H1 (cell line): ENCODE results near the gene CAD. TPM values are rescaled to one million over a fixed set of nuclear protein-coding genes. Genes with fewer than 3 reads are reported as not detected.

ENCODE experiments used
- CTCF ChIA-PET: fragments of 300-600 bp; sonication (Branson Sonifier 250); formaldehyde crosslinking; loops from one replicate; lab custom pipeline; 2021; ENCODE audit not compliant: partially characterized antibody; lab: Charles Lee
- POLR2A ChIA-PET: fragments of 300-600 bp; sonication (Branson Sonifier 250); formaldehyde crosslinking; loops from one replicate; lab custom pipeline; 2021; ENCODE audit warnings: inconsistent platforms; ENCODE audit not compliant: partially characterized antibody; lab: Charles Lee
- DNase-seq, 2 experiments: peaks; one replicate each; pipeline versions ENCODE4 v3.0.0 to v3.0.0-alpha.2; 2010 to 2022; ENCODE audit warnings: low spot score in 2 of 2, low read depth in 1 of 2, mixed read lengths in 1 of 2
- FAIRE-seq: peaks from 2 replicates; lab custom pipeline; 2011; peaks lifted over from hg19 to GRCh38; lab: Jason Lieb, UNC
- H2AFZ ChIP-seq: 2 replicates; pipeline ENCODE4 v1.8.1; 2012; ENCODE audit warnings: low read length, inconsistent platforms
- H2AK5ac ChIP-seq: 2 replicates; pipeline ENCODE4 v1.6.1; 2013; ENCODE audit warnings: low read depth, low read length
- H2BK120ac ChIP-seq: replicated peaks from 2 replicates; pipeline ENCODE3; 2013; ENCODE audit warnings: low read depth, low read length, inconsistent platforms
- H2BK12ac ChIP-seq: 2 replicates; pipeline ENCODE4 v1.6.1; 2013; ENCODE audit warnings: low read depth, low read length
- H2BK15ac ChIP-seq: 2 replicates; pipeline ENCODE4 v1.6.1; 2013; ENCODE audit warnings: low read length
- H2BK20ac ChIP-seq: 2 replicates; pipeline ENCODE4 v1.6.1; 2013; ENCODE audit warnings: low read length
- H2BK5ac ChIP-seq: 2 replicates; pipeline ENCODE4 v1.6.1; 2013; ENCODE audit warnings: low read depth, low read length
- H3K14ac ChIP-seq: 2 replicates; pipeline ENCODE4 v1.6.1; 2013; ENCODE audit warnings: inconsistent platforms; ENCODE audit not compliant: insufficient read length
- H3K18ac ChIP-seq: 2 replicates; pipeline ENCODE4 v1.6.1; 2013; ENCODE audit warnings: low read length; ENCODE audit errors: extremely low read depth
- H3K23ac ChIP-seq: 2 replicates; pipeline ENCODE4 v1.6.1; 2013; ENCODE audit warnings: inconsistent platforms; ENCODE audit not compliant: insufficient read length
- H3K23me2 ChIP-seq: 2 replicates; pipeline ENCODE4 v1.6.1; 2013; ENCODE audit warnings: low read depth, low read length
- H3K27ac ChIP-seq: 2 replicates; pipeline ENCODE4 v1.6.1; 2011; ENCODE audit warnings: low read depth, low read length, inconsistent platforms
- H3K27me3 ChIP-seq, 4 experiments: replicated peaks in 1 of 4; 1 replicate in 1 of 4; 2 replicates in 3 of 4; pipeline versions ENCODE4 v1.6.1 to v1.8.1; 2011 to 2013; ENCODE audit warnings: low read length in 3 of 4, mild to moderate bottlenecking in 3 of 4, inconsistent platforms in 2 of 4, mixed read lengths in 2 of 4, moderate library complexity in 1 of 4; ENCODE audit not compliant: control insufficient read depth in 3 of 4, insufficient read depth in 3 of 4; ENCODE audit errors: extremely low read depth in 1 of 4
- H3K36me3 ChIP-seq, 4 experiments: 2 replicates each; pipeline versions ENCODE4 v1.6.1 to v1.8.1; 2011 to 2013; ENCODE audit warnings: mild to moderate bottlenecking in 4 of 4, low read length in 3 of 4, moderate library complexity in 2 of 4, control low read depth in 1 of 4, inconsistent platforms in 1 of 4; ENCODE audit not compliant: insufficient read depth in 4 of 4, control insufficient read depth in 2 of 4
- H3K4ac ChIP-seq: replicated peaks from 2 replicates; pipeline ENCODE3; 2013; ENCODE audit warnings: low read length, low read depth, mixed read lengths, inconsistent platforms; ENCODE audit not compliant: insufficient read length
- H3K4me1 ChIP-seq, 4 experiments: replicated peaks in 1 of 4; 1 replicate in 1 of 4; 2 replicates in 3 of 4; pipeline versions ENCODE4 v1.6.1 to v1.8.1; 2011 to 2013; ENCODE audit warnings: low read length in 3 of 4, inconsistent platforms in 2 of 4, mixed read lengths in 1 of 4; ENCODE audit not compliant: insufficient read depth in 4 of 4, control insufficient read depth in 3 of 4
- H3K4me2 ChIP-seq, 2 experiments: 2 replicates each; pipeline versions ENCODE4 v1.6.1 to v1.8.1; 2011 to 2013; ENCODE audit warnings: low read depth in 2 of 2, low read length in 2 of 2, control low read depth in 1 of 2, inconsistent platforms in 1 of 2, mild to moderate bottlenecking in 1 of 2; ENCODE audit not compliant: insufficient read depth in 1 of 2
- H3K4me3 ChIP-seq, 4 experiments: fragments of 200-600, 300-600 bp in 1 of 4; sonication (generic), shearing (Covaris generic), sonication (Bioruptor Twin) in 1 of 4; 2 replicates each; pipeline versions ENCODE4 v1.5.1 to v1.8.1; 2011 to 2016; ENCODE audit warnings: low read length in 4 of 4, low read depth in 3 of 4, control low read depth in 2 of 4, inconsistent platforms in 2 of 4, mild to moderate bottlenecking in 2 of 4, mixed read lengths in 1 of 4, moderate library complexity in 1 of 4; ENCODE audit not compliant: insufficient read depth in 2 of 4; ENCODE audit errors: extremely low read depth in 1 of 4
- H3K56ac ChIP-seq: replicated peaks from 2 replicates; pipeline ENCODE3; 2013; ENCODE audit warnings: low read depth, mild to moderate bottlenecking, mixed read lengths, low read length, inconsistent platforms; ENCODE audit not compliant: insufficient read length
- H3K79me1 ChIP-seq: 2 replicates; pipeline ENCODE4 v1.6.1; 2013; ENCODE audit warnings: low read depth, low read length, control low read depth
- H3K79me2 ChIP-seq, 2 experiments: 2 replicates each; pipeline versions ENCODE4 v1.6.1 to v1.8.1; 2012 to 2013; ENCODE audit warnings: low read length in 2 of 2, mild to moderate bottlenecking in 2 of 2, inconsistent platforms in 1 of 2; ENCODE audit not compliant: insufficient read depth in 2 of 2, control insufficient read depth in 1 of 2
- H3K9ac ChIP-seq, 4 experiments: replicated peaks in 1 of 4; 1 replicate in 1 of 4; 2 replicates in 3 of 4; pipeline versions ENCODE4 v1.6.1 to v1.8.1; 2011 to 2013; ENCODE audit warnings: low read depth in 3 of 4, low read length in 3 of 4, control low read depth in 2 of 4, mild to moderate bottlenecking in 2 of 4, moderate library complexity in 2 of 4, inconsistent platforms in 1 of 4; ENCODE audit errors: extremely low read depth in 1 of 4
- H3K9me3 ChIP-seq, 2 experiments: 2 replicates each; pipeline versions ENCODE4 v1.6.1 to v1.8.1; 2012 to 2013; ENCODE audit warnings: mild to moderate bottlenecking in 2 of 2, moderate library complexity in 2 of 2, control low read depth in 1 of 2, inconsistent platforms in 1 of 2, low read depth in 1 of 2, low read length in 1 of 2, mixed read lengths in 1 of 2; ENCODE audit not compliant: insufficient read depth in 2 of 2
- H4K20me1 ChIP-seq, 2 experiments: replicated peaks in 1 of 2; 2 replicates each; pipeline versions ENCODE3 to v1.8.1; 2011 to 2013; ENCODE audit warnings: inconsistent platforms in 2 of 2, low read length in 2 of 2, mild to moderate bottlenecking in 1 of 2; ENCODE audit not compliant: insufficient read depth in 2 of 2, control insufficient read depth in 1 of 2
- H4K5ac ChIP-seq: 2 replicates; pipeline ENCODE4 v1.6.1; 2013; ENCODE audit warnings: low read length, low read depth, mixed read lengths, inconsistent platforms; ENCODE audit not compliant: insufficient read length
- H4K8ac ChIP-seq: 2 replicates; pipeline ENCODE4 v1.8.0; 2013; ENCODE audit warnings: mild to moderate bottlenecking, moderate library complexity, low read length, inconsistent platforms; ENCODE audit not compliant: insufficient read depth; ENCODE audit errors: extremely low read depth
- H4K91ac ChIP-seq: replicated peaks from 2 replicates; pipeline ENCODE3; 2013; ENCODE audit warnings: low read length, mixed read lengths, inconsistent platforms; ENCODE audit not compliant: insufficient read length
- EZH2 ChIP-seq: fragments of 200-600 bp; sonication (generic); IDR thresholded peaks from 2 replicates; pipeline ENCODE4 v1.7.1; 2012; ENCODE audit warnings: low read depth, mild to moderate bottlenecking, moderate library complexity, low read length, inconsistent platforms; ENCODE audit not compliant: severe bottlenecking
- JUN ChIP-seq: IDR thresholded peaks from 2 replicates; pipeline ENCODE4 v1.6.1; 2011; ENCODE audit warnings: low read depth, mild to moderate bottlenecking, improper control_type of control experiment, low read length
- SIX5 ChIP-seq: IDR thresholded peaks from 2 replicates; pipeline ENCODE4 v1.6.1; 2011; ENCODE audit warnings: mild to moderate bottlenecking, low read depth, low read length
- SUZ12 ChIP-seq: fragments of 200-600 bp; sonication (generic); IDR thresholded peaks from 2 replicates; pipeline ENCODE4 v1.6.1; 2012; ENCODE audit warnings: mild to moderate bottlenecking, inconsistent platforms, low read length, moderate library complexity, mixed read lengths
- WGBS, 2 experiments: shearing (Covaris generic) in 1 of 2; methylation state at CpG; one replicate each; pipeline versions ENCODE4 v1.1.6 to v1.1.7; 2013 to 2015; ENCODE audit warnings: low lambda C conversion rate in 2 of 2, mixed read lengths in 2 of 2, inconsistent platforms in 1 of 2, low coverage in 1 of 2, missing lambda C conversion rate in 1 of 2; ENCODE audit not compliant: insufficient replicate concordance in 2 of 2, insufficient coverage in 1 of 2, insufficient read length in 1 of 2; ENCODE audit errors: extremely low coverage in 1 of 2, missing lambda C conversion rate in 1 of 2; 5-methylcytosine and 5-hydroxymethylcytosine counted together
- polyA plus RNA-seq, 7 experiments: library from polyadenylated mRNA; depleted of rRNA in 3 of 7; stranded (reverse) in 5 of 7; unstranded in 2 of 7; fragments of >200 nt in 5 of 7; fragments of 200-250 nt in 2 of 7; gene quantifications; 1 replicate in 5 of 7; 2 replicates in 1 of 7; 4 replicates in 1 of 7; pipeline versions ENCODE4 v1.2.1 to v1.2.3, GENCODE V29; 2011 to 2013; ENCODE audit warnings: missing spikeins in 2 of 7, mixed read lengths in 2 of 7
- total RNA-seq: library from RNA; stranded (reverse); fragmentation: NEBNext Ultra II Directional; extraction: Animal tissue kit (Norgen Biotek cat#: 25700); gene quantifications from 2 replicates; pipeline ENCODE4 v1.2.1, GENCODE V29; 2021

Gene CAD
- total and polyA plus RNA-seq, 2 of the 8 experiments (the other 6 are each of a cell fraction or from before 2014, with no cell fraction given): 130 to 146 TPM

DNA sequence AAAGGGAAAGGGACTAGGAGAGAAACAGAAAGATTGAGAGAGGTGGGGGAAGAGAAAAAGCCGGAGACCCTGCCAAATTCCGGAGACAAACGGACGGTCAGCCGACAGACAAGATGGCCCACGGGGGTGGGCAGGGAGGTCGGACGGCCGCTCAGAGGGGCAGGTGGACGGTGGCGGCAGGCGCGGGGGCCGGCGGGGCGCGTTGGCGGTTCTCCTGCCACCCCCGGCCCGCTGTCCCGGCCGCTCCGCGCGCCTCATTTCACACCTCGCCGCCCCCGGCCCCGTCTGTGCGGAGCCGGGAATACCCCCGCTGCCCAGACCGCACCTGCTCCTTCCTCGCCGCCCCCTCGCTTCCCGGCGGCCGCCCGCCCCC lies 44.7 kb downstream of the CAD start:
- Histone ChIP-seq H3K56ac (no peak overlapping the region), H4K8ac (peak overlapping the region; percentile 45; the same call in 1 of the 2 replicates), H3K23me2 (peaks cover 19% of the 10 kb centered on the region; the same call in 1 of the 2 replicates), H2BK5ac (no peak overlapping the region), H3K4ac (no peak overlapping the region), H3K79me1 (no peaks in the 10 kb centered on the region), H2AFZ (no peak overlapping the region), H3K4me3 (peak overlapping the region; percentile 60 to 85 (median 63)), H3K27ac (no peak overlapping the region), H3K23ac (no peak overlapping the region)
- peak in 1 of 2 experiments; percentile 55 for DNase-seq
- no peak for TF ChIP-seq JUN
- 0 out of 2 replicates have a peak, but pooled peaks have one; percentile 47 for TF ChIP-seq SUZ12
- no peak for TF ChIP-seq SIX5
- peak; percentile 25 for TF ChIP-seq EZH2
- TF ChIP-seq, all 59 proteins: peak for 2
- no peak for FAIRE-seq
- Histone ChIP-seq H2BK12ac (no peak overlapping the region), H2AK5ac (no peak overlapping the region), H3K14ac (no peak overlapping the region), H4K20me1 (peaks cover 0 to 8% of the 10 kb centered on the region in 2 experiments), H3K79me2 (peaks cover 0 to 2% of the 10 kb centered on the region in 2 experiments; a peak in 1 of 4 replicates), H3K18ac (peak overlapping the region; percentile 15; the same call in 1 of the 2 replicates), H4K5ac (no peak overlapping the region), H2BK20ac (no peak overlapping the region), H2BK15ac (no peak overlapping the region), H3K4me2 (peak overlapping the region; percentile 88 to 99), H3K9me3 (no peaks in the 10 kb centered on the region), H2BK120ac (no peak overlapping the region), H4K91ac (no peak overlapping the region), H3K36me3 (no peaks in the 10 kb centered on the region), H3K9ac (peak overlapping the region in 3 of 4 experiments; percentile 1 to 65 (median 4); a peak in 1 of 7 replicates), H3K4me1 (peaks cover 3 to 19% (median 14%) of the 10 kb centered on the region in 4 experiments), H3K27me3 (peaks cover 39 to 67% (median 59%) of the 10 kb centered on the region in 4 experiments)
- ChIA-PET POLR2A (interaction anchor here (0.7 to 8.2 kb wide), 7 partner anchors 11 to 53 kb away, joined by 3 to 71 read pairs (median 5); partner anchors contain the start of genes ATRAID, CAD, DNAJC5G and SLC5A6), CTCF (interaction anchor here (0.9 to 14.1 kb wide), 4 partner anchors 11 to 19 kb away, joined by 3 to 288 read pairs (median 16); partner anchors contain the start of genes DNAJC5G and TRIM54)
- 7% methylated on average over 10 of the region's 40 CpGs; no CpG with 5 or more reads in 1 of the 2 experiments for WGBS, 2 experiments
